HG03558 (cell line): Measurements from ENCODE around the gene OLA1.

Source experiments
- ATAC-seq: cut with Tn5 transposase; IDR thresholded peaks from one replicate; pipeline ENCODE4 v1.9.1; 2021; ENCODE audit warnings: moderate number of reproducible peaks; ENCODE audit not compliant: unreplicated experiment; ENCODE audit errors: extremely low read depth

OLA1 gene

DNA sequence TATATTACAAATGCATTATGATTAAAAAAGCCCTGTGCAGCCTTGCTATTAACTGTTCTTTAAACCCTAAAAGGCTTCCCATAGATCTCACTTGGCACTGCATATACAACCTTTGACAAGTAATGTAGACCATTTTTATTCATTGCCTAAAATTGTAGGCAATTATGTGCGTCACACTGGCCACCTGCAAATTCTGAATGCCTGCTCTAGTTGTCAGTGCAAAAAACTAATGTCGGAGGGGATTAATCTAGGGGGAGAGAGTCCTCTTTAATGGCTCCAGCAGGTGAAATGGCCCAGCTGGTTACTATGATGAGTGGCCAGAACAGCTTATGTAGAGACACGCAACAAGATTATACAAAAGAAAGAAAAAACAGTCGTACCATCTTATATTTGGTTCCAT lies 123.2 kb downstream of the OLA1 start:
- no peak for ATAC-seq

DNA sequence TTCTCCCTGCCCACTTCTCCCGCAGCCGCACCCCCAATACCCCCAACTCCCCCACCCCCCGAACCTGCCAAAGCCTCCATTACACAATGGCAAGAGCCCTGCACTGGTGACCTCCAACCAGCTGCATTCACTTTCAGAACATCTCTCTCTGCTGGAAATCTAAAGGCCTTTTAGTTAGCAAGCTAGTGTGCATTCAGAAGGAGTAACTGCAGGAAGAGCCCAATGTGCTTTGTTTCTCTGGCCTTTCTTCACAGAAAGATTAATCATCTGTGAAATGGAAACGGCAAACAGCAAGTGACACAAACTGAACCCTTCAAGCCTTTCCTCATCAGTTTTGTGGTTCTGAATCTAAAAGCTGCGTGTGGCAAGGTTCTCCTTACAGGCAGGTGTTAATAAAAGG lies 124.2 kb downstream of the OLA1 start:
- ATAC-seq = no peak

DNA sequence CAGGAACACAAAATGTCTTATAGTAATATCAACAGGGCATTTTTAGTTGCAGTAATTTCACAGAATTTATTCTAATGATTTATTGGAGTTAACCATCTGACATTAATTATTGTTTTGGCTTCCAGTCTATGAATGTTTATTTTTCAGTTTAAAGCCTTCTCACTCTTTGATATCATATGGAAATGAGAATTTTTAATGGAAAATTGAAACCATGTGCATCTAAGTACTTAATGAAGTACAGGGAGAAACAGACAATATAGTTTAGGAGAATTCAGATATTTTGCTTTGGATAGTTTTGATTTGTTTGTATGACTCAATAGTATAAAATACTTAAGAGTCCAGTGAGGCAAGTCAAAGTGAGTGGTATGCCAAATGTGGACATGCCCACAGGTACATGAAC lies 126.1 kb downstream of the OLA1 start:
- no peak for ATAC-seq

DNA sequence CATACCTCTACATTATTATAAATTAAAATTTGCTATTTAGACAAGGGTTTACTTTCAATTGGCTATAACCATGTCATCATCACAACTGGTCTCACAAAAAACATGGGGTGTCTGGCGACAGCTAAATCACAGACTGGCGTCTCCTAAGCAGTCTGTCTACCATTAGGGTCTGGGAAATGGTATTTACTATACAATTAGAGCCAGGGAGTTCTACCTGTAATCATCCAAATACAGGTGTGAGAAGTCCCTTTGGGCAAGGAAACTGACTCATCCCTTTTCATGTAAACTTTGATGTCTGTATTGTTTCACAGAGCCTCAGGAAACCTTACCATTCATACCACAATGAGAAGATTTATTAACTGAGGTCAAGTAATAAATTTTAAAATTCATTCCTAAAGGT lies 126.7 kb downstream of the OLA1 start:
- no peak for ATAC-seq

DNA sequence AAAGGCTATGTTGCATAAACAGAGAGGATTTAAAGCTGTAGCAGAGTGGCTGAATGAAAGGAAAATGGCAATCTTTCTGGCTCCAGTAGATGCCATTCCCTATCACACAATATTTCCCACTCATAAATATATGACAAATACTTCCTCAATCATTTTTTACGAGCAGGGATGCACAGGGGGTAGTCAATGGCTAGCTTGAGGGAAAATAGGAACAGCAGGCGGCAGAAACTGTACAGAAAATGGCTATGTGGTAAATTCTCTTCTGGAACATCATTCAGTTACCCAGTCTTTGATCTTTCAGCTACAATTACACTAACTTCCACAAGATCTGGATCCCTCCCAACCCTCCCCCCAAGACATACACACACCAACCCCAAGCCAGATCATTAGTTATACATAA lies 127.2 kb downstream of the OLA1 start:
- no peak for ATAC-seq

- ATAC-seq = no peak
These were observed 128.0 kb downstream of the OLA1 start for GRCh38 chr2:174120346-174120745.

DNA sequence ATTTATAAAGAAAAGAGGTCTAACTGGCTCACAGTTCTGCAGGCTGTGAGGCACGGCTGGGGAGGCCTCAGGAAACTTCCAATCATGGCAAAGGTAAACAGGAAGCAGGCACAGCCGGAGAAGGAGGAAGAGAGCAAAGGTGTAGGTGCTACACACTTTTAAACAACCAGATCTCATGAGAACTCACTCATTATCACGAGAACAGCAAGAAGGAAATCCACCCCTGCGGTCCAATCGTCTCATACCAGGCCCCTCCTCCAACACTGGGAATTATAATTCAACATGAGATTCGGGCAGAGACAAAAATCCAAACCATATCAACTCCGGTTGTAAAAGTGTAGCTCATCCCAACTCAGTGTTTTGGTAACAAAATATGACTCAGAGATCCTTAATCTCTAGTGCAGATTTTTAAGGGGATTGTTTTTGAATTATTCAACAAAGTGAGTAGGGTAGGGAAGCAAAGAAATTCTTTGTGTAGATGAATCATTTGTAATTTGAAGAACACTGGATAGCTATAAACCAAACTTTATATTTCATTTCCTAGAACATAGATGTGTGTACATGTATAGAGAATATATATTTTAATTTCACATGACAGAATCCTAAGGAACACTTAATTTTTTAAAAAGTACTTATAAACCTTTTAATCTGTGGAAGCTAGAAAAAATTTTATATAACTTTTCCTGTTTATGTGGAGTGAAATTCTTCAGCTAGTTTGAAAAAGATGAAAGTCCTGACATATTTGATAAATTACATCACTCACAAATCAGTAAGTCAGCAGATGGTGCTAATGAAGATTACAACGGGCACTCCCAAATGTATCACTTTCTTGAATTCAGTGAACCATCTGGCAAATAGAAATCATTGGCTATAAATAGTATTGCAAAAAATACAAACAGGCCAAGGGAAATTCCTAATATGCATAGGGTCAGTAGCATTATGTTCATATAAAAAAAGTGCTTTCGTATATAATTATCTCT lies 130.1 kb downstream of the OLA1 start:
- ATAC-seq = no peak

DNA sequence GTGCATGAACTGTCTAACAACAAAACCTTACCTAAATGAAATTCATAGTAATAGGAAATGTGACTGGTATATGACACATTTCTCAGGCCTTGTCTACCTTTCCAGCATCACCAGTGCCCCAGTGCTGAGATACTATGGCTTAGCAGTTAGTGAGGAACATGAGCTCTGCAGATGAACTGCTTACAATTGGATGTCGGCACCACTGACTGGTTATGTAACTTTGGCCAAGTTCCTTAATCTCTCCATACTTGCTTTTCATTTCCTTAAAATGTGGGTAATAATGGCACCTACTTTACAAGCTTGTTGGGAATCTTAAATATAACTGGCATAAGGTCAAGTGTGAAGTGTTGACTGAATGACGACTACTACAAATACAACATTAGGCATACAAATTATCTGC lies 136.3 kb downstream of the OLA1 start:
- no peak for ATAC-seq

- no peak for ATAC-seq
These were observed 139.8 kb downstream of the OLA1 start for GRCh38 chr2:174108579-174108978.

DNA sequence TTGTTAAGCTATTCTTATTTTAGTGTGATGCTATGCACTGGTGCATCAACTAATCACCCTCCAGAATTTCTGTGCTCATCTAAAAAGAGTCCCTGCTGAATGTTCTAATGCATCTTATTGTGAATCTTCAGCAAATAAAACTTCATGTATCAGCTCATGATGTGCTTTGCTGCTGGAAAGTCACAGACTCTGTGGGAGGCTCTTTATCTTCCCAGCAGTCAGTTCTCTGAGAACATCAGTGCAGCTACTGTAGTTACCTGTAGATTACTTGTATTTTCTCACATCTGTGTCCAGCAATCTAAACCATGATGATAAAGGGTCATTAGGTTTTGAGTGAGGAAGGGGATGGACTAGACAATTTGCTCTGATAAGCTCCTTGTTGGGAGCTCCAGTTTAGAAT lies 141.6 kb downstream of the OLA1 start:
- ATAC-seq = no peak

GRCh38 chr2:174094542-174094941 lies 153.8 kb downstream of the OLA1 start:
- ATAC-seq = no peak

GRCh38 chr2:174090476-174090875 lies 157.9 kb downstream of the OLA1 start:
- no peak for ATAC-seq

DNA sequence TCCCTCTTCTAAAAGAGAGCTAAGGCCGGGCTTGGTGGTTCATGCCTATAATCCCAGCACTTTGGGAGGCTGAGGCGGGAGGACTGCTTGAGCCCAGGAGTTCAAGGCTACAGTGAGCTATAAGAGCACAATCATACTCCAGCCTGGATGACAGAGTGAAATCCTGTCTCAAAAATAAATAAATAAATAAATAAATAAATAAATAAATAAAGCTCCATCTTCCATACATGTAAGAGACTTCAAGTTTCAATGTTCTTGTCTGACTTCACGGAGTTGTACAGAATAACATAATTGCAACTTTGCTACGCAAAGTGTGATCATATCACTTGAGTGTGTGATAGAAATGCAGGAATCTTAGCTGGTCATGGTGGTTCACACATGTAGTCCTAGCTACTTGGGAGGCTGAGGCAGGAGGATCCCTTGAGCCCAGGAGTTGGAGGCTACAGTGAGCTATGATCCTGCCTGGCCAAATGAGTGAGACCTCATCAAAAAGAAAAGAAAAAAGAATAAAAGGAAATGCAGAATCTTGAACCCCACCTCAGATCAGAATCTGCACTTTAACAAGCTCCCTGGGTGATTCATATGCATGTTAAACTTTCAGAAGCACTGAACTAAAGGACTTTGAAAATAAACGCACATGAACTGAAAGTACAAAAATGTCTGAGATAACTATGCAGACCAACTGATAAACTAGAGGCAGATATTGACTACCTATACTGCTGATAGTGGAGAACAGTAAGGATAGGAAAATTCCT lies 159.4 kb downstream of the OLA1 start:
- no peak for ATAC-seq

GRCh38 chr2:174086708-174087107 lies 161.6 kb downstream of the OLA1 start:
- ATAC-seq = no peak

DNA sequence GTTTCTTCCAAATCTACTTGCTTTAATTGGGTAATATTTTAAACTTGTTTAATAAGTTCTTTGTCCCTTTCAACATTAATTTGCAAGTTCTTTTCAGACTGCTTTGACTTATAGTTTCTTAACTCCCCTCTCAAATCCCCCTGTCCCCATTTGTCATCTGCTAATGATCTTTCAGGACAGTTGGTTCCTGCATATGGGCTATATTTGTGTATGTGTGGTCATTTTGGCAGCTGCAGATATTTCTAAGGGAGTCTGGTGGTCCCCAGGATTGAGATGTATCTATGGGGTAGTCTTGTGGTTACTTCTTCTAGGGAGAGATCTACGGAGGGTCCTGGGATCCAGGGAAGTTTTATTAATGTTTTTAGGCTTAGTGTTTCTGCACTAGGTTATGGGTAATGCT lies 162.6 kb downstream of the OLA1 start:
- no peak for ATAC-seq

GRCh38 chr2:174083843-174084458 lies 164.4 kb downstream of the OLA1 start:
- ATAC-seq = no peak

GRCh38 chr2:174080672-174081121 lies 167.6 kb downstream of the OLA1 start:
- no peak for ATAC-seq

DNA sequence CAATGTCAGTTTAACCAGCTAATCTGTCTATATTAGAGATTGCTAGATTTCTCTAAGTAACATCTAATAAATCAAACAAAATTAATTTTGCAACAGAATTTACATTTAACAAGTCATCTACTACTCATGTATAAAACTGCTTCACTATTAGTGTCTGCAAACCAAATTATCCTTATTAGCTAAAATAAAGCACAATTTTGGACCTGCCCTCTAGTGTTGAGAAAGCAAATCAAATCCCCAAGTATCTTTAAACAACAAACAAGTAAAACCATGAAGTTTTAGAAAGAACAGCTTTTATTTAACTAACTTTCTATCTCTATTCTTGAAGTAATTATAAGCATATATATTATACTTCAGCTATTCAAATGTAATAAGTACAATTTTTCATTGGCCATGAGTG lies 170.1 kb downstream of the OLA1 start:
- ATAC-seq = no peak

- no peak for ATAC-seq
These were observed 171.4 kb downstream of the OLA1 start for GRCh38 chr2:174076975-174077374.

DNA sequence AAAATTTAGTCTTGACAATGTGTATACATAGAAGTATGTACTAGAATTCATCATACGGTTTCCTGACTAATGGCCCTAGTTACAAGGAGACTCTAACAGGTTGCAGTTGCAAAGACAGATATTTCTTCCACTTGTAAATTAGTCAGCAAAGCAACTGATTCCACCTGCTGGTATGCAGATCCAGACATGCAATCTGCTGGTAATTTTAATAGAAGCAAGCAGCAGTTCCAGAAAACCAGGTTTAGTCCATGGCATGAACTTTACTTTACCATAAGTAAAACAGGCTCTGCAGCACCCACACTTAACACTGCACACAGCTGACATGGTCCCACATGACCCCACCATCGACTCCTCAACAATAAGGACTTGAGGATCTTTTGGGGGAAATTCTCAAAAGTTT lies 172.3 kb downstream of the OLA1 start:
- ATAC-seq = no peak

DNA sequence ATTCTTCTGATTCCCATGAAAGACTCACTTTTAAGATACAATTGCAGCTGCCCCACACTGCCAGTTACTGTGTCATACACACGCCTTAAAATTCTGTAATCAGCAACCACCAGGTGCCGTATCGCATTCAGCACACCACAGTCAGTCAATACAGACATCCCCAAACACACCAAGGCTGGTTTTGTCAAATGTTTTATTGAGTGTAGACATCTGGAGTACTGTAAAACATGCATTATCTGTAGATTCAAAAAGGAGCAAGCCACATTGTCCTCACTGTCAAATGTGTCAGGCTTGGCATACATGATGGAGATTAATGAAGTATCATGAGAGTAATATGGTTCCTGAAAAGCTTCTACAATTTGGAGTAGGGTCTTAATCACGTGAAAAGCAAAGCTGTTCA lies 173.5 kb downstream of the OLA1 start:
- ATAC-seq = no peak
